Gastroesophageal sphincter (tissue), 3 donors: ENCODE data around the gene STIM2.

Experiments used
- POLR2A ChIP-seq, 2 donors: fragments of 450-650 bp; IDR thresholded peaks; one replicate each; pipeline ENCODE4 v1.6.1; 2017; ENCODE audit warnings: antibody characterized with exemption in 2 of 2, mild to moderate bottlenecking in 2 of 2, moderate library complexity in 1 of 2
- POLR2AphosphoS5 ChIP-seq: sonication (generic); formaldehyde crosslinking; IDR thresholded peaks from one replicate; pipeline ENCODE4 v1.6.1; 2017; ENCODE audit warnings: antibody characterized with exemption
- TF ChIP-seq, protein P1 (sequence below), 4 experiments: fragments of 200-600 bp in 2 of 4; fragments of 450-650 bp in 2 of 4; sonication (generic) in 1 of 4; IDR thresholded peaks; one replicate each; pipeline ENCODE4 v1.5.1; 2017 to 2019; ENCODE audit warnings: antibody characterized with exemption in 4 of 4, mild to moderate bottlenecking in 2 of 4, moderate library complexity in 2 of 4

DNA sequence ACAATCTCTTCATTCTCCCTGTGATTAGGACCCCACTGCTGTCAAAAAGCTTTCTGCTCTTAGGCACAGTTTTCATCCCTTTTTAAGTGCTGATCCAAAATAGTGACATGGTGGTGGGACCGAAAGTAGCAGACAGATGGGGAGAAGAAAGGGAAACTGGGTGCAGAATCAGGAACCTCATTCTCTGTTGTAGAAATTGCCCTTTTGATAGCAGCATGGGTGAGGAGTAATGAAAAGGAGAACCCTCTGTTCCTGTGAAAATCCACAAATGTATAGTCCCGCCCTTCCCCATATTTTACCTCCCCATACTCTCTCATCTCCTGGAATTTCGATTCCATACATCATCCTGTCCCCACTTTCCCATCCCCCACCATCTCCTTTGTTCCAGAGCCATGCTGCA is 126.5 kb downstream of the STIM2 start:
- TF ChIP-seq, protein P1, sequence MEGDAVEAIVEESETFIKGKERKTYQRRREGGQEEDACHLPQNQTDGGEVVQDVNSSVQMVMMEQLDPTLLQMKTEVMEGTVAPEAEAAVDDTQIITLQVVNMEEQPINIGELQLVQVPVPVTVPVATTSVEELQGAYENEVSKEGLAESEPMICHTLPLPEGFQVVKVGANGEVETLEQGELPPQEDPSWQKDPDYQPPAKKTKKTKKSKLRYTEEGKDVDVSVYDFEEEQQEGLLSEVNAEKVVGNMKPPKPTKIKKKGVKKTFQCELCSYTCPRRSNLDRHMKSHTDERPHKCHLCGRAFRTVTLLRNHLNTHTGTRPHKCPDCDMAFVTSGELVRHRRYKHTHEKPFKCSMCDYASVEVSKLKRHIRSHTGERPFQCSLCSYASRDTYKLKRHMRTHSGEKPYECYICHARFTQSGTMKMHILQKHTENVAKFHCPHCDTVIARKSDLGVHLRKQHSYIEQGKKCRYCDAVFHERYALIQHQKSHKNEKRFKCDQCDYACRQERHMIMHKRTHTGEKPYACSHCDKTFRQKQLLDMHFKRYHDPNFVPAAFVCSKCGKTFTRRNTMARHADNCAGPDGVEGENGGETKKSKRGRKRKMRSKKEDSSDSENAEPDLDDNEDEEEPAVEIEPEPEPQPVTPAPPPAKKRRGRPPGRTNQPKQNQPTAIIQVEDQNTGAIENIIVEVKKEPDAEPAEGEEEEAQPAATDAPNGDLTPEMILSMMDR (IDR thresholded peaks at IDR 0.05), result no peak
- no peak for TF ChIP-seq POLR2AphosphoS5
- TF ChIP-seq POLR2A (IDR thresholded peaks at IDR 0.05), result no peak
